Vagina (tissue), 2 donors: ENCODE data around the gene TTLL5. TPM values are rescaled to one million over a fixed set of nuclear protein-coding genes. Genes with fewer than 3 reads are reported as not detected.

Experiments
- DNase-seq, 2 donors: peaks; one replicate each; pipeline ENCODE4 v3.0.0-alpha.2; 2017; ENCODE audit errors: extremely low spot score in 2 of 2
- H3K27ac ChIP-seq: fragments of 200-600 bp; sonication (generic); one replicate; pipeline ENCODE4 v1.5.1; 2019
- H3K27me3 ChIP-seq: fragments of 200-600 bp; sonication (generic); one replicate; pipeline ENCODE4 v1.5.1; 2019
- H3K36me3 ChIP-seq, 2 donors: fragments of 200-600 bp; sonication (generic); one replicate each; pipeline ENCODE4 v1.5.1; 2017 to 2019
- H3K4me1 ChIP-seq: fragments of 200-600 bp; sonication (generic); one replicate; pipeline ENCODE4 v1.5.1; 2019
- H3K4me3 ChIP-seq, 2 donors: fragments of 200-600 bp; sonication (generic); 1 replicate in 1 of 2; 2 replicates in 1 of 2; pipeline ENCODE4 v1.5.1; 2016 to 2019
- H3K9me3 ChIP-seq: fragments of 200-600 bp; sonication (generic); one replicate; pipeline ENCODE4 v1.5.1; 2019
- CTCF ChIP-seq, 3 experiments: fragments of 450-650 bp in 2 of 3; fragments of 200-600 bp in 1 of 3; sonication (generic) in 1 of 3; IDR thresholded peaks; one replicate each; pipeline ENCODE4 v1.5.1; 2017 to 2019; ENCODE audit warnings: antibody characterized with exemption in 3 of 3, mild to moderate bottlenecking in 2 of 3, moderate library complexity in 2 of 3
- POLR2A ChIP-seq, 2 donors: fragments of 450-650 bp; IDR thresholded peaks; one replicate each; pipeline ENCODE4 v1.6.1; 2017; ENCODE audit warnings: antibody characterized with exemption in 2 of 2, mild to moderate bottlenecking in 2 of 2, moderate library complexity in 2 of 2
- POLR2AphosphoS5 ChIP-seq, 2 donors: sonication (generic); formaldehyde crosslinking; IDR thresholded peaks; one replicate each; pipeline ENCODE4 v1.9.0; 2017; ENCODE audit warnings: antibody characterized with exemption in 2 of 2, mild to moderate bottlenecking in 2 of 2, low read depth in 1 of 2; ENCODE audit not compliant: insufficient read depth in 1 of 2
- intact Hi-C: fragments of 100-400 bp; cut with DNase I; formaldehyde crosslinking; loops from one replicate; pipeline ENCODE4 v1.15.1; 2023
- total RNA-seq: library from RNA; depleted of rRNA; stranded (reverse); fragments of >200 nt; gene quantifications from one replicate; pipeline ENCODE4 v1.2.3, GENCODE V29; 2016

Gene TTLL5
- total RNA-seq, 1 donor from 2014 or later = 43.0 TPM

- no peaks in the 10 kb centered on the region for H3K9me3 ChIP-seq
- no peak overlapping the region for H3K4me3 ChIP-seq
- no peaks in the 10 kb centered on the region for H3K4me1 ChIP-seq
- intact Hi-C loops = no loop called here
- TF ChIP-seq POLR2AphosphoS5 (IDR thresholded peaks at IDR 0.05; ENCODE audit: insufficient read depth in 1 of 2, low read depth in 1 of 2) (no peak), CTCF (IDR thresholded peaks at IDR 0.05) (no peak), POLR2A (IDR thresholded peaks at IDR 0.05) (no peak)
- H3K27ac ChIP-seq = no peak overlapping the region
- H3K27me3 ChIP-seq = no peaks in the 10 kb centered on the region
- DNase-seq = no peak
- H3K36me3 ChIP-seq = peaks cover 0 to 30% of the 10 kb centered on the region in 2 donors
Measured at GRCh38 chr14:75960231-75960630, 299.2 kb downstream of the TTLL5 start.

GRCh38 chr14:75961662-75962061 lies 300.6 kb downstream of the TTLL5 start:
- no peak for DNase-seq
- Histone ChIP-seq H3K36me3 (peaks cover 0 to 42% of the 10 kb centered on the region in 2 donors), H3K9me3 (no peaks in the 10 kb centered on the region), H3K27ac (no peak overlapping the region), H3K27me3 (no peaks in the 10 kb centered on the region), H3K4me3 (no peak overlapping the region), H3K4me1 (no peaks in the 10 kb centered on the region)
- TF ChIP-seq POLR2AphosphoS5 (IDR thresholded peaks at IDR 0.05; ENCODE audit: insufficient read depth in 1 of 2, low read depth in 1 of 2) = no peak
- TF ChIP-seq CTCF (IDR thresholded peaks at IDR 0.05) = no peak
- TF ChIP-seq POLR2A (IDR thresholded peaks at IDR 0.05) = no peak
- intact Hi-C loops = no loop called here

GRCh38 chr14:75967866-75968265 lies 306.8 kb downstream of the TTLL5 start:
- H3K9me3 ChIP-seq = no peaks in the 10 kb centered on the region
- intact Hi-C loops = no loop called here
- no peak for DNase-seq
- H3K27me3 ChIP-seq = no peaks in the 10 kb centered on the region
- no peak for TF ChIP-seq CTCF (IDR thresholded peaks at IDR 0.05)
- no peak for TF ChIP-seq POLR2A (IDR thresholded peaks at IDR 0.05)
- no peak for TF ChIP-seq POLR2AphosphoS5 (IDR thresholded peaks at IDR 0.05; ENCODE audit: insufficient read depth in 1 of 2, low read depth in 1 of 2)
- H3K27ac ChIP-seq = peak overlapping the region; percentile 15
- no peak overlapping the region for H3K4me3 ChIP-seq
- peaks cover 8% of the 10 kb centered on the region for H3K4me1 ChIP-seq
- peaks cover 0 to 40% of the 10 kb centered on the region in 2 donors for H3K36me3 ChIP-seq

- no peak overlapping the region for H3K4me3 ChIP-seq
- no peak for TF ChIP-seq CTCF (IDR thresholded peaks at IDR 0.05)
- TF ChIP-seq POLR2AphosphoS5 (IDR thresholded peaks at IDR 0.05; ENCODE audit: insufficient read depth in 1 of 2, low read depth in 1 of 2) = no peak
- TF ChIP-seq POLR2A (IDR thresholded peaks at IDR 0.05) = no peak
- peaks cover 0 to 34% of the 10 kb centered on the region in 2 donors for H3K36me3 ChIP-seq
- H3K9me3 ChIP-seq = no peaks in the 10 kb centered on the region
- no peaks in the 10 kb centered on the region for H3K27me3 ChIP-seq
- H3K27ac ChIP-seq = peak overlapping the region; percentile 15
- DNase-seq = no peak
- peaks cover 8% of the 10 kb centered on the region for H3K4me1 ChIP-seq
- intact Hi-C loops = no loop called here
Measured at GRCh38 chr14:75968456-75968855, 307.4 kb downstream of the TTLL5 start.

DNA sequence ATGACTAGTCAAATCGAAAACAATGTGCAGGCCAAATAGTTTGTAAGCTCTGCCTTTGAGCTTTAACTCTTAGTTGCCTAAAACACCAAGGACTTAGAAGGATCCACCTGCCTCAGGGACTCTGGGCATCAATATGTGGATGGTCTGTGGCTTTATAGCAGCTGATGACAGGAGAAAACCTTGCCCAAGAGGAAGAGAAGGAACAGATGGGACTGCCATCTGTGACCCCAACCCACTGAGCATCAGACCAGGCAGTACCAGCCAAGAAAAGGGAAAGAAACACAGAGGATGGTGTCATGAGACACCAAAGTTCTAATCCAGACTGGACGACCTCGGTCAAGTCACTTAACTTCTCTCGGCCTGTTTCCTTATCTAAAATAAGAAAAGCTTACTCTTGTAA lies 308.1 kb downstream of the TTLL5 start:
- intact Hi-C loops = no loop called here
- Histone ChIP-seq H3K9me3 (no peaks in the 10 kb centered on the region), H3K4me1 (peaks cover 8% of the 10 kb centered on the region), H3K36me3 (peaks cover 0 to 32% of the 10 kb centered on the region in 2 donors), H3K4me3 (no peak overlapping the region), H3K27ac (peak overlapping the region; percentile 15), H3K27me3 (no peaks in the 10 kb centered on the region)
- TF ChIP-seq CTCF (IDR thresholded peaks at IDR 0.05) (no peak), POLR2A (IDR thresholded peaks at IDR 0.05) (no peak), POLR2AphosphoS5 (IDR thresholded peaks at IDR 0.05; ENCODE audit: insufficient read depth in 1 of 2, low read depth in 1 of 2) (no peak)
- no peak for DNase-seq
